ENCODE measurements around the gene KIAA1328.

DNA sequence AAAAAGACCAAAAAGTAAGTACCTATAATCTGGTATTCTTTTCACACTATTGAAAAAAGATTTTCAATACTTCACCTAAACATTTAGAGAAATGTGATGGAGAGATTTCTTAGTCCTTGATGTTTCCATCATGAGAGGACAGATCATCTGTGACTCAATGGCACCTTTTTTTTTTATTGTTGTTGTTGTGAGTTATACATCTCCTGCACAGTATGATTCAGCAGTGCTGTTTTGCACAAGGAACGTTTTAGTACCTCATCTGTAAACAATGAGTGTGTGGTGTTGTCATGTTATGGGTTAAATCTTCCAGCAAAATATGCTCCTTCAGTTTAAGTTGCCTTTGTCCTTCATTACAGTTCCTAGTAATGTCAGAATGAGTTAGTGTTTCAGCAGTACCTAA lies 2.2 kb downstream of the KIAA1328 start:
- TF ChIP-seq, protein P1, sequence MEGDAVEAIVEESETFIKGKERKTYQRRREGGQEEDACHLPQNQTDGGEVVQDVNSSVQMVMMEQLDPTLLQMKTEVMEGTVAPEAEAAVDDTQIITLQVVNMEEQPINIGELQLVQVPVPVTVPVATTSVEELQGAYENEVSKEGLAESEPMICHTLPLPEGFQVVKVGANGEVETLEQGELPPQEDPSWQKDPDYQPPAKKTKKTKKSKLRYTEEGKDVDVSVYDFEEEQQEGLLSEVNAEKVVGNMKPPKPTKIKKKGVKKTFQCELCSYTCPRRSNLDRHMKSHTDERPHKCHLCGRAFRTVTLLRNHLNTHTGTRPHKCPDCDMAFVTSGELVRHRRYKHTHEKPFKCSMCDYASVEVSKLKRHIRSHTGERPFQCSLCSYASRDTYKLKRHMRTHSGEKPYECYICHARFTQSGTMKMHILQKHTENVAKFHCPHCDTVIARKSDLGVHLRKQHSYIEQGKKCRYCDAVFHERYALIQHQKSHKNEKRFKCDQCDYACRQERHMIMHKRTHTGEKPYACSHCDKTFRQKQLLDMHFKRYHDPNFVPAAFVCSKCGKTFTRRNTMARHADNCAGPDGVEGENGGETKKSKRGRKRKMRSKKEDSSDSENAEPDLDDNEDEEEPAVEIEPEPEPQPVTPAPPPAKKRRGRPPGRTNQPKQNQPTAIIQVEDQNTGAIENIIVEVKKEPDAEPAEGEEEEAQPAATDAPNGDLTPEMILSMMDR (IDR thresholded peaks at IDR 0.05): no peak
- TF ChIP-seq POLR2A (IDR thresholded peaks at IDR 0.05): no peak

Measured in esophagus squamous epithelium (tissue), 4 donors.